ENCODE results near the gene PDGFC. TPM values are rescaled to one million over a fixed set of nuclear protein-coding genes. Genes with fewer than 3 reads are reported as not detected.

Gene PDGFC
- polyA plus RNA-seq, 3 donors = 66.7 to 71.7 (median 68.6) TPM

GRCh38 chr4:156981262-156981769 lies 9.7 kb upstream of the PDGFC start:
- DNase-seq = no peak

GRCh38 chr4:156977435-156978160 lies 6.0 kb upstream of the PDGFC start:
- DNase-seq = no peak

- DNase-seq = no peak
Observed at GRCh38 chr4:156976147-156976546, 4.5 kb upstream of the PDGFC start.

- no peak for DNase-seq
Observed at GRCh38 chr4:156975686-156976085, 4.1 kb upstream of the PDGFC start.

- DNase-seq = no peak
Observed at GRCh38 chr4:156974264-156974663, 2.7 kb upstream of the PDGFC start.

- no peak for DNase-seq
Observed at GRCh38 chr4:156972379-156973015, 898 bp upstream of the PDGFC start.

- no peak for DNase-seq
Observed at GRCh38 chr4:156971165-156971675, 379 bp downstream of the PDGFC start.

- DNase-seq = no peak
Observed at GRCh38 chr4:156970501-156971164, 966 bp downstream of the PDGFC start.

- DNase-seq = no peak
Observed at GRCh38 chr4:156969911-156970310, 1.7 kb downstream of the PDGFC start.

- no peak for DNase-seq
Observed at GRCh38 chr4:156969101-156969500, 2.5 kb downstream of the PDGFC start.

GRCh38 chr4:156968479-156968984 lies 3.1 kb downstream of the PDGFC start:
- DNase-seq = peak; percentile 84

GRCh38 chr4:156966836-156967235 lies 4.8 kb downstream of the PDGFC start:
- DNase-seq = no peak

- DNase-seq = no peak
Observed at GRCh38 chr4:156963419-156963818, 8.2 kb downstream of the PDGFC start.

- no peak for DNase-seq
Observed at GRCh38 chr4:156962528-156962974, 9.0 kb downstream of the PDGFC start.

- DNase-seq = no peak
Observed at GRCh38 chr4:156962058-156962358, 9.6 kb downstream of the PDGFC start.

- no peak for DNase-seq
Observed at GRCh38 chr4:156961196-156962057, 10.2 kb downstream of the PDGFC start.

- DNase-seq = no peak
Observed at GRCh38 chr4:156959298-156959702, 12.3 kb downstream of the PDGFC start.

GRCh38 chr4:156958276-156959074 lies 13.1 kb downstream of the PDGFC start:
- no peak for DNase-seq

- DNase-seq = no peak
Observed at GRCh38 chr4:156957556-156957955, 14.0 kb downstream of the PDGFC start.

GRCh38 chr4:156956826-156957368 lies 14.7 kb downstream of the PDGFC start:
- DNase-seq = no peak

Measured in renal pelvis (tissue), 4 donors.